GM18508 (cell line): Measurements from ENCODE around the gene CEP192.
A peak's percentile ranks its signal among the peaks of the same experiment; 100 is the strongest.
"Not testable (repeated sequence)": the region's sequence is repeated elsewhere in the genome, so short reads cannot be mapped to it uniquely, and the experiment has no call there.

Experiments used
- ATAC-seq: cut with Tn5 transposase; IDR thresholded peaks from one replicate; pipeline ENCODE4 v1.9.1; 2021; ENCODE audit warnings: moderate number of reproducible peaks; ENCODE audit not compliant: insufficient read depth, unreplicated experiment

The CEP192 gene, protein sequence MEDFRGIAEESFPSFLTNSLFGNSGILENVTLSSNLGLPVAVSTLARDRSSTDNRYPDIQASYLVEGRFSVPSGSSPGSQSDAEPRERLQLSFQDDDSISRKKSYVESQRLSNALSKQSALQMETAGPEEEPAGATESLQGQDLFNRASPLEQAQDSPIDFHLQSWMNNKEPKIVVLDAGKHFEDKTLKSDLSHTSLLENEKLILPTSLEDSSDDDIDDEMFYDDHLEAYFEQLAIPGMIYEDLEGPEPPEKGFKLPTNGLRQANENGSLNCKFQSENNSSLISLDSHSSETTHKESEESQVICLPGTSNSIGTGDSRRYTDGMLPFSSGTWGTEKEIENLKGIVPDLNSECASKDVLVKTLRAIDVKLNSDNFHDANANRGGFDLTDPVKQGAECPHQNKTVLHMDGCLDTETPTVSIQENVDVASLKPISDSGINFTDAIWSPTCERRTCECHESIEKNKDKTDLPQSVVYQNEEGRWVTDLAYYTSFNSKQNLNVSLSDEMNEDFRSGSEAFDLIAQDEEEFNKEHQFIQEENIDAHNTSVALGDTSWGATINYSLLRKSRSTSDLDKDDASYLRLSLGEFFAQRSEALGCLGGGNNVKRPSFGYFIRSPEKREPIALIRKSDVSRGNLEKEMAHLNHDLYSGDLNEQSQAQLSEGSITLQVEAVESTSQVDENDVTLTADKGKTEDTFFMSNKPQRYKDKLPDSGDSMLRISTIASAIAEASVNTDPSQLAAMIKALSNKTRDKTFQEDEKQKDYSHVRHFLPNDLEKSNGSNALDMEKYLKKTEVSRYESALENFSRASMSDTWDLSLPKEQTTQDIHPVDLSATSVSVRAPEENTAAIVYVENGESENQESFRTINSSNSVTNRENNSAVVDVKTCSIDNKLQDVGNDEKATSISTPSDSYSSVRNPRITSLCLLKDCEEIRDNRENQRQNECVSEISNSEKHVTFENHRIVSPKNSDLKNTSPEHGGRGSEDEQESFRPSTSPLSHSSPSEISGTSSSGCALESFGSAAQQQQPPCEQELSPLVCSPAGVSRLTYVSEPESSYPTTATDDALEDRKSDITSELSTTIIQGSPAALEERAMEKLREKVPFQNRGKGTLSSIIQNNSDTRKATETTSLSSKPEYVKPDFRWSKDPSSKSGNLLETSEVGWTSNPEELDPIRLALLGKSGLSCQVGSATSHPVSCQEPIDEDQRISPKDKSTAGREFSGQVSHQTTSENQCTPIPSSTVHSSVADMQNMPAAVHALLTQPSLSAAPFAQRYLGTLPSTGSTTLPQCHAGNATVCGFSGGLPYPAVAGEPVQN (N-terminal part only)

GRCh38 chr18:12990967-12991820 is at the start of gene CEP192:
Gene CEP192 (plus strand): TSS chr18:12991362. CDS start chr18:12999425, 8,063 bp downstream.
- peak; percentile 61 for ATAC-seq

DNA sequence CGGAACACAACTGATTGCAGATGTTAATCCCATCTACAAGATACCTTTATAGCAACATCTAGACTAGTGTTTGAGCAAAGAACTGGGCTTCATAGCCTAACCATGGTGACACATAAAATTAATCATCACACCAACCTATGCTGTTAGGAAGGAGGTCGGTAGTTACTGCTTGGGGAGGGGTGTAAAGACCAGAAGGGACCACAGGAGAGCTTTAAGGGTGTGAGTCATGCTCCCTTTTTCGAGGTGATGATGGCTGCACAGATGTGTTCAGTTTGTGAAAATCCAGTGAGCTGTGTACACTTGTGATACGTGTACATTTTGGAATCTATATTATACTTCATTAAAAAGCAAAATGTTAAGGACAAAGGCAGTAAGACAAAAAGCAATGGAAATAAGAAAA is 47.9 kb upstream of the CEP192 start:
- ATAC-seq, result no peak

GRCh38 chr18:12944709-12945108 is 46.5 kb upstream of the CEP192 start:
- ATAC-seq, result no peak

GRCh38 chr18:12946549-12947284 is 44.4 kb upstream of the CEP192 start:
- ATAC-seq, result no peak

DNA sequence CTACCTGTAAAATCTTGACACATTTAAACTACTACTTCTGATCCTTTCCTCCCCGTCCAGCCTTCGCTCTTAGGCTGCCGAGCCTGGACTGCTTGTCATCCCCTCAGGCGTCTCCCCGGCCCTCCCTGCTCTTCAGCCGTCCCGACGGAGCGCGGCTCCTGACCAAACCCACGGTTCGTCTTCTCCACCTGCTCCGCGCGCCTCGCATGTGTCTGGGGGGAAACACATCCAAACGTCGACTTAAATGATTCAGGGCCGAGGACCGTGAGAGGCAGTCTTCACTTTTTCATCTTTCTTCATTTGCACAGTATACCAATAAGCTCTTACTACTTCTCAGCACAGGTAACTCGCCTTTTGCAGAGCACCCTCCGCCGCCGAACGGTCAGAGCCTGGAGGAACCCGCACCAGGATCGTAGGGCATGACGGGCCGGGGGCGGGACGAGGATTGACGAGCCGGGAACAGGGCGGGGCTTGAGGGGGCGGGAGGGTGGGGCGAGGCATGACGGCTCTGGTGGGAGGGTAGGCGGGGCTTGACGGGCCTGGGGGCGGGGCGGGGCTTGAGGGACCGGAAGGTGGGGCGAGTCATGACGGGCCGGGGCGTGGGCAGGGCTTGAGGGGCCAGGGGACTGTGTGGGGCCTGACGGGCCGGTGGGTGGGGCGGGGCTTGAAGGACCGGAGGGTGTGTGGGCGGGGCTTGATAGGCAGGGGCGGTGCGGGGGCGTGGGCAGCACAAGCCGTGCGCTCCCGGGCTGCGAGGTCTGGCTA is 43.7 kb upstream of the CEP192 start, which contains the start of gene SEH1L:
Gene SEH1L, plus strand, starts transcription at position 727 of the 765 bp plus-strand sequence. CDS start 111 bp downstream, outside the sequence.
- ATAC-seq, result peak; percentile 28

- ATAC-seq, result peak; percentile 39
These were observed 42.9 kb upstream of the CEP192 start for GRCh38 chr18:12948050-12948804.

GRCh38 chr18:12958478-12958877 is 32.7 kb upstream of the CEP192 start:
- ATAC-seq, result no peak

GRCh38 chr18:12960395-12960794 is 30.8 kb upstream of the CEP192 start:
- ATAC-seq, result no peak

GRCh38 chr18:12960853-12961397 is 30.2 kb upstream of the CEP192 start:
- no peak for ATAC-seq

DNA sequence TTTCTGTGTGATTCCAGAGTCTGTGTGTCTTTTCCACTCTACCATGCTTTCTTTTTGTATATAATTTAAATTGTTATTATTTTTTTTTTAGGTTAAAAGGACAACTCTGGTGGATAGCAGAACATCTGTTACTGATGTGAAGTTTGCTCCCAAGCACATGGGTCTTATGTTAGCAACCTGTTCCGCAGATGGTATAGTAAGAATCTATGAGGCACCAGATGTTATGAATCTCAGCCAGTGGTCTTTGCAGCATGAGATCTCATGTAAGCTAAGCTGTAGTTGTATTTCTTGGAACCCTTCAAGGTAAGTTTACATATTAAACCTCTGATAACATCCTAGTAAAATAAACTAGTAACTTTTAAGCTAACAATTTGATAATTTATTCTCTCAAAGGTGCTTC is 28.1 kb upstream of the CEP192 start:
- no peak for ATAC-seq

- no peak for ATAC-seq
These were observed 23.0 kb upstream of the CEP192 start for GRCh38 chr18:12968115-12968514.

GRCh38 chr18:12968619-12969018 is 22.5 kb upstream of the CEP192 start:
- ATAC-seq, result no peak

- no peak for ATAC-seq
These were observed 17.5 kb upstream of the CEP192 start for GRCh38 chr18:12973562-12974213.

DNA sequence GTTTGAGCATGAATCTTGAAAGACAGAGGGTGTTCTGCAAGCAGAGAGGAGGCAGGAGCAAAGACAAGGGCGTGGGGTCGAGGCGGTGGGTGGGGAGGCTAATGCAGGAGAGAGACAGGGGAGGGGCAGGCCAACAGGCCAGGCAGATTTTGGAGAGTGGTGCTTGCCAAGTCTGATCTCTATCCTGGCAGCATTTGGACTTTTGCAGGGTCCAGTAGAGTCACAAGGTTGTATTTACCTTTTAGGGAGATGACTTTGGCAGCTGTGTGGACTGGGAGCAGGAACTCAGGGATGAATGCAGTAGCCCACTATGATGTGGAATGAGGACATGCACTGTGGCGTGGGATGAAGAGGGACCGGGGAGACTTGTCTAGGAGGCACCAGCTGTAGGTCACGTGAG is 15.7 kb upstream of the CEP192 start:
- ATAC-seq, result no peak

- ATAC-seq, result no peak
These were observed 14.9 kb upstream of the CEP192 start for GRCh38 chr18:12976305-12976704.

DNA sequence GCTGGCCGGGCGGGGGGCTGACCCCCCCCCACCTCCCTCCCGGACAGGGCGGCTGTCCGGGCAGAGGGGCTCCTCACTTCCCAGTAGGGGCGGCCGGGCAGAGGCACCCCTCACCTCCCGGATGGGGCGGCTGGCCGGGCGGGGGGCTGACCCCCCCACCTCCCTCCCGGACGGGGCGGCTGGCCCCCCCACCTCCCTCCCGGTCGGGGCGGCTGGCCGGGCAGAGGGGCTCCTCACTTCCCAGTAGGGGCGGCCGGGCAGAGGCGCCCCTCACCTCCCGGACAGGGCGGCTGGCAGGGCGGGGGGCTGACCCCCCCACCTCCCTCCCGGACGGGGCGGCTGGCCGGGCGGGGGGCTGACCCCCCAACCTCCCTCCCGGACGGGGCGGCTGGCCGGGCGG is 11.1 kb upstream of the CEP192 start:
- ATAC-seq, result not testable (repeated sequence)
